GM23338 (cell line): ENCODE measurements around the gene PCGF2. TPM values are rescaled to one million over a fixed set of nuclear protein-coding genes. Genes with fewer than 3 reads are reported as not detected.
A peak's percentile ranks its signal among the peaks of the same experiment; 100 is the strongest.

Experiments used
- ATAC-seq: fragments of 200-7000 bp; cut with Tn5 transposase; 3 replicates; pipeline ENCODE4 v1.9.1; 2020
- DNase-seq: peaks from one replicate; pipeline ENCODE4 v3.0.0-alpha.2; 2015; ENCODE audit warnings: low spot score
- H2AFZ ChIP-seq: fragments of 200-600 bp; sonication (generic); 2 replicates; pipeline ENCODE4 v1.8.0; 2016; ENCODE audit warnings: antibody characterized with exemption, mild to moderate bottlenecking, moderate library complexity
- H3F3A ChIP-seq: fragments of 200-600 bp; sonication (generic); replicated peaks from 2 replicates; pipeline ENCODE4 v1.8.0; 2017; ENCODE audit warnings: antibody characterized with exemption, mixed run types, low read depth
- H3K27ac ChIP-seq: fragments of 200-600 bp; sonication (generic); 2 replicates; pipeline ENCODE4 v1.6.1; 2016; ENCODE audit warnings: low read depth
- H3K27me3 ChIP-seq: fragments of 200-600 bp; sonication (generic); 2 replicates; pipeline ENCODE4 v1.8.0; 2016; ENCODE audit warnings: mild to moderate bottlenecking, mixed run types, moderate library complexity; ENCODE audit not compliant: insufficient read depth
- H3K36me3 ChIP-seq: fragments of 200-600 bp; sonication (generic); 2 replicates; pipeline ENCODE4 v1.8.0; 2016; ENCODE audit warnings: mild to moderate bottlenecking; ENCODE audit not compliant: insufficient read depth
- H3K4me1 ChIP-seq: fragments of 200-600 bp; sonication (generic); 2 replicates; pipeline ENCODE4 v1.8.0; 2016; ENCODE audit warnings: mild to moderate bottlenecking, moderate library complexity; ENCODE audit not compliant: insufficient read depth
- H3K4me2 ChIP-seq: fragments of 200-600 bp; sonication (generic); 2 replicates; pipeline ENCODE4 v1.7.1; 2017; ENCODE audit warnings: mixed run types
- H3K4me3 ChIP-seq: fragments of 200-600 bp; sonication (generic); 2 replicates; pipeline ENCODE4 v1.6.1; 2016; ENCODE audit warnings: mixed run types
- H3K79me2 ChIP-seq: fragments of 200-600 bp; sonication (generic); replicated peaks from 2 replicates; pipeline ENCODE4 v1.8.0; 2017; ENCODE audit warnings: mild to moderate bottlenecking; ENCODE audit not compliant: insufficient read depth
- H3K9me2 ChIP-seq: fragments of 200-600 bp; sonication (generic); 2 replicates; pipeline ENCODE4 v1.8.0; 2017; ENCODE audit not compliant: insufficient read depth
- H4K20me1 ChIP-seq: fragments of 200-600 bp; sonication (generic); replicated peaks from 2 replicates; pipeline ENCODE4 v1.8.0; 2017; ENCODE audit warnings: mild to moderate bottlenecking; ENCODE audit not compliant: insufficient read depth
- H3K27ac Mint-ChIP-seq: 2 replicates; pipeline ENCODE4 v1.8.0; 2020; ENCODE audit warnings: inconsistent platforms, mild to moderate bottlenecking, moderate library complexity, mixed read lengths
- H3K27me3 Mint-ChIP-seq: 3 replicates; pipeline ENCODE4 v1.8.0; 2022; ENCODE audit warnings: low read depth, mild to moderate bottlenecking, moderate library complexity, mixed read lengths, inconsistent platforms; ENCODE audit not compliant: insufficient read depth, poor library complexity
- H3K36me3 Mint-ChIP-seq: 3 replicates; pipeline ENCODE4 v1.8.0; 2021; ENCODE audit warnings: low read depth, mild to moderate bottlenecking, inconsistent platforms, moderate library complexity, mixed read lengths
- H3K4me1 Mint-ChIP-seq: 3 replicates; pipeline ENCODE4 v1.8.0; 2020; ENCODE audit warnings: mild to moderate bottlenecking, inconsistent platforms, mixed read lengths
- H3K4me3 Mint-ChIP-seq: 3 replicates; pipeline ENCODE4 v1.8.0; 2021; ENCODE audit warnings: moderate library complexity, mild to moderate bottlenecking, inconsistent platforms, mixed read lengths
- H3K9me3 Mint-ChIP-seq: 3 replicates; pipeline ENCODE4 v1.8.0; 2020; ENCODE audit warnings: moderate library complexity, mild to moderate bottlenecking, inconsistent platforms, mixed read lengths
- EZH2 ChIP-seq: fragments of 200-600 bp; sonication (generic); IDR thresholded peaks from one replicate; pipeline ENCODE4 v1.8.0; 2017; ENCODE audit warnings: antibody characterized with exemption, mild to moderate bottlenecking, low read depth; ENCODE audit not compliant: unreplicated experiment
- JUNB ChIP-seq: IDR thresholded peaks from one replicate; pipeline ENCODE4 v1.6.1; 2016; ENCODE audit warnings: antibody characterized with exemption; ENCODE audit not compliant: unreplicated experiment
- POLR2AphosphoS5 ChIP-seq: IDR thresholded peaks from 2 replicates; pipeline ENCODE4 v1.6.1; 2016; ENCODE audit warnings: antibody characterized with exemption, low read depth
- polyA plus RNA-seq: library from polyadenylated mRNA; unstranded; fragments of >200 nt; fragmentation: Nextera tagmentation; extraction: Ambion mirVana; gene quantifications from 2 replicates; pipeline ENCODE4 v1.2.1, GENCODE V29; 2016
- total RNA-seq: library from RNA; depleted of rRNA; stranded (reverse); fragments of >200 nt; shearing (Covaris generic); gene quantifications from 2 replicates; pipeline ENCODE4 v1.2.3, GENCODE V29; 2014
- TF ChIP-seq, protein P1 (sequence below): fragments of 250-450 bp; sonication (Bioruptor Pico); IDR thresholded peaks from 2 replicates; pipeline ENCODE4 v1.5.0; 2020; ENCODE audit warnings: mild to moderate bottlenecking, moderate library complexity

The PCGF2 gene
- total and polyA plus RNA-seq, 2 experiments from 2014 or later, result 21.1 to 51.9 TPM

DNA sequence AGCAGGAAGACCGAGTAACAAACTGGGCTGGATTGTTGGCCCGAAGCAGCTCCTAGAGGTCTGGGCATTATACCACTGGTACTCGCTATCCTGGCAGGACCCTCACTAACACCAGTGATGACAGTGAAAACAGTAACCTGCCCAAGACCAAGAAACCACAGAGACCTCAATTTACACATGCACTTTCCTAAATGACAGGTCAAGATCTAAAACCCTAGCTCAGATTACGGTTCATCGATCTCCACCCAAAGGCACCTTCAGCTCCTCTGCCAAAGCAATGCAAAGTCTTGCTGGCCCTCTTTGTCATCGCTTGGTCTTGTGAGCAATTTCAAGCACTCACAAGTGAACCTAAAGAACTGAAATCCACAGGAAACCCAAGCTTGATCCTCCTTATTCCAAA lies 49.7 kb upstream of the PCGF2 start (continued):
- TF ChIP-seq, protein P1, sequence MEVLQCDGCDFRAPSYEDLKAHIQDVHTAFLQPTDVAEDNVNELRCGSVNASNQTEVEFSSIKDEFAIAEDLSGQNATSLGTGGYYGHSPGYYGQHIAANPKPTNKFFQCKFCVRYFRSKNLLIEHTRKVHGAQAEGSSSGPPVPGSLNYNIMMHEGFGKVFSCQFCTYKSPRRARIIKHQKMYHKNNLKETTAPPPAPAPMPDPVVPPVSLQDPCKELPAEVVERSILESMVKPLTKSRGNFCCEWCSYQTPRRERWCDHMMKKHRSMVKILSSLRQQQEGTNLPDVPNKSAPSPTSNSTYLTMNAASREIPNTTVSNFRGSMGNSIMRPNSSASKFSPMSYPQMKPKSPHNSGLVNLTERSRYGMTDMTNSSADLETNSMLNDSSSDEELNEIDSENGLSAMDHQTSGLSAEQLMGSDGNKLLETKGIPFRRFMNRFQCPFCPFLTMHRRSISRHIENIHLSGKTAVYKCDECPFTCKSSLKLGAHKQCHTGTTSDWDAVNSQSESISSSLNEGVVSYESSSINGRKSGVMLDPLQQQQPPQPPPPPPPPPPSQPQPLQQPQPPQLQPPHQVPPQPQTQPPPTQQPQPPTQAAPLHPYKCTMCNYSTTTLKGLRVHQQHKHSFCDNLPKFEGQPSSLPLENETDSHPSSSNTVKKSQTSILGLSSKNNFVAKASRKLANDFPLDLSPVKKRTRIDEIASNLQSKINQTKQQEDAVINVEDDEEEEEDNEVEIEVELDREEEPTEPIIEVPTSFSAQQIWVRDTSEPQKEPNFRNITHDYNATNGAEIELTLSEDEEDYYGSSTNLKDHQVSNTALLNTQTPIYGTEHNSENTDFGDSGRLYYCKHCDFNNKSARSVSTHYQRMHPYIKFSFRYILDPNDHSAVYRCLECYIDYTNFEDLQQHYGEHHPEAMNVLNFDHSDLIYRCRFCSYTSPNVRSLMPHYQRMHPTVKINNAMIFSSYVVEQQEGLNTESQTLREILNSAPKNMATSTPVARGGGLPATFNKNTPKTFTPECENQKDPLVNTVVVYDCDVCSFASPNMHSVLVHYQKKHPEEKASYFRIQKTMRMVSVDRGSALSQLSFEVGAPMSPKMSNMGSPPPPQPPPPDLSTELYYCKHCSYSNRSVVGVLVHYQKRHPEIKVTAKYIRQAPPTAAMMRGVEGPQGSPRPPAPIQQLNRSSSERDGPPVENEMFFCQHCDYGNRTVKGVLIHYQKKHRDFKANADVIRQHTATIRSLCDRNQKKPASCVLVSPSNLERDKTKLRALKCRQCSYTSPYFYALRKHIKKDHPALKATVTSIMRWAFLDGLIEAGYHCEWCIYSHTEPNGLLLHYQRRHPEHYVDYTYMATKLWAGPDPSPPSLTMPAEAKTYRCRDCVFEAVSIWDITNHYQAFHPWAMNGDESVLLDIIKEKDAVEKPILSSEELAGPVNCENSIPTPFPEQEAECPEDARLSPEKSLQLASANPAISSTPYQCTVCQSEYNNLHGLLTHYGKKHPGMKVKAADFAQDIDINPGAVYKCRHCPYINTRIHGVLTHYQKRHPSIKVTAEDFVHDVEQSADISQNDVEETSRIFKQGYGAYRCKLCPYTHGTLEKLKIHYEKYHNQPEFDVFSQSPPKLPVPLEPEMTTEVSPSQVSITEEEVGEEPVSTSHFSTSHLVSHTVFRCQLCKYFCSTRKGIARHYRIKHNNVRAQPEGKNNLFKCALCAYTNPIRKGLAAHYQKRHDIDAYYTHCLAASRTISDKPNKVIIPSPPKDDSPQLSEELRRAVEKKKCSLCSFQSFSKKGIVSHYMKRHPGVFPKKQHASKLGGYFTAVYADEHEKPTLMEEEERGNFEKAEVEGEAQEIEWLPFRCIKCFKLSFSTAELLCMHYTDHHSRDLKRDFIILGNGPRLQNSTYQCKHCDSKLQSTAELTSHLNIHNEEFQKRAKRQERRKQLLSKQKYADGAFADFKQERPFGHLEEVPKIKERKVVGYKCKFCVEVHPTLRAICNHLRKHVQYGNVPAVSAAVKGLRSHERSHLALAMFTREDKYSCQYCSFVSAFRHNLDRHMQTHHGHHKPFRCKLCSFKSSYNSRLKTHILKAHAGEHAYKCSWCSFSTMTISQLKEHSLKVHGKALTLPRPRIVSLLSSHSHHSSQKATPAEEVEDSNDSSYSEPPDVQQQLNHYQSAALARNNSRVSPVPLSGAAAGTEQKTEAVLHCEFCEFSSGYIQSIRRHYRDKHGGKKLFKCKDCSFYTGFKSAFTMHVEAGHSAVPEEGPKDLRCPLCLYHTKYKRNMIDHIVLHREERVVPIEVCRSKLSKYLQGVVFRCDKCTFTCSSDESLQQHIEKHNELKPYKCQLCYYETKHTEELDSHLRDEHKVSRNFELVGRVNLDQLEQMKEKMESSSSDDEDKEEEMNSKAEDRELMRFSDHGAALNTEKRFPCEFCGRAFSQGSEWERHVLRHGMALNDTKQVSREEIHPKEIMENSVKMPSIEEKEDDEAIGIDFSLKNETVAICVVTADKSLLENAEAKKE (CRISPR knock-in tag), result no peak
- no peak for TF ChIP-seq POLR2AphosphoS5
- no peak for TF ChIP-seq EZH2

DNA sequence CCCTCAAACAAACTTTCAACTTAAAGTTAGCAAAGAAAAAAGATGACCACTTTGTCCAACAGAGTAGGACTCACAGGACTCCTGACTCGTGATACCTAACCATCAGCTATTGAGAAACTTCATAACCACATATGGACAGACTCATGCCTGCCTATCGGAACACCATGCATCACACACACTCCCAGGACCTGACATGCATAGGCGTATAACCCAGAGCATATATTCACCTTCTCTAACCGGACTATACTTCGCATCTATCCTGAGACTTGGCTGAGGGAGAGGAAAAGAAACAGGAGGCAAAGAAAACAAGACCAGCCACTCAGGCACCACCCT lies 49.0 kb upstream of the PCGF2 start:
- Histone ChIP-seq H3K36me3 (peaks cover 12% of the 10 kb centered on the region; the same call in 1 of the 2 replicates), H3K79me2 (peaks cover 66% of the 10 kb centered on the region), H3K27ac (no peak overlapping the region), H3K27me3 (no peaks in the 10 kb centered on the region), H3K4me1 (peaks cover 16% of the 10 kb centered on the region), H4K20me1 (peaks cover 29% of the 10 kb centered on the region), H3K9me2 (no peaks in the 10 kb centered on the region), H3K4me3 (no peak overlapping the region; the same call in 1 of the 2 replicates), H3F3A (peaks cover 10% of the 10 kb centered on the region; the same call in 1 of the 2 replicates), H2AFZ (no peak overlapping the region), H3K4me2 (peak overlapping the region; percentile 98; the same call in 1 of the 2 replicates)
- DNase-seq (no peak), ATAC-seq (no peak)
- TF ChIP-seq EZH2 (no peak), JUNB (no peak)
- peaks cover 2% of the 10 kb centered on the region; the same call in 2 of the 3 replicates for H3K9me3 Mint-ChIP-seq
- H3K36me3 Mint-ChIP-seq, result peaks cover 52% of the 10 kb centered on the region
- H3K27ac Mint-ChIP-seq, result 0 out of 2 replicates have a peak overlapping the region, but pooled peaks have one; percentile 12
- H3K4me1 Mint-ChIP-seq, result peaks cover 23% of the 10 kb centered on the region
- H3K27me3 Mint-ChIP-seq, result peaks cover 4% of the 10 kb centered on the region
- H3K4me3 Mint-ChIP-seq, result peak overlapping the region; percentile 25
